CD4-positive, alpha-beta T cell treated with Interferon alpha-2 for 1 hour (primary cell): ENCODE measurements around the gene ATP2A3.
"Not testable (repeated sequence)": the region's sequence is repeated elsewhere in the genome, so short reads cannot be mapped to it uniquely, and the experiment has no call there.

Source experiments
- DNase-seq, 2 donors: peaks; one replicate each; pipeline ENCODE4 v3.0.0-alpha.2; 2020 to 2022

The ATP2A3 gene

DNA sequence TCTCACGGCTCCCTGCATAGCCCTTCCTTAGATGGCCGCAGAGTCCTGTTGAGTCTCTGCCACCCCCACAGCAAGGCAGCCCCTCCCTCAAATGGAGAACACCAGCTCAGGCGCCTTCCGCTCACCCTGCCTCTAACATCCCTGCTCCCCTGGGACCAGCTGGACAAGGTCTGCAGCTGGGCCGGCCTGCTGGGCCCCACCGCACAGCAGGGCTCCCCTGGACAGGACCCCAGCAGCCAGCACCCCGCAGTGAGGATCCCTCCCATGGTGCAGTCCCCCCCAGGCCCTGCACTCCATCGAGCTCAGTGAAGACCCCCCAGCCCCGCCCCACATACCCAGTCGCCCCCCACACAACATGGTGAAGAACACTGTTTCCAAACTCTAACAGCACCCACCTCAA, 10.2 kb downstream of the ATP2A3 start:
- no peak for DNase-seq

DNA sequence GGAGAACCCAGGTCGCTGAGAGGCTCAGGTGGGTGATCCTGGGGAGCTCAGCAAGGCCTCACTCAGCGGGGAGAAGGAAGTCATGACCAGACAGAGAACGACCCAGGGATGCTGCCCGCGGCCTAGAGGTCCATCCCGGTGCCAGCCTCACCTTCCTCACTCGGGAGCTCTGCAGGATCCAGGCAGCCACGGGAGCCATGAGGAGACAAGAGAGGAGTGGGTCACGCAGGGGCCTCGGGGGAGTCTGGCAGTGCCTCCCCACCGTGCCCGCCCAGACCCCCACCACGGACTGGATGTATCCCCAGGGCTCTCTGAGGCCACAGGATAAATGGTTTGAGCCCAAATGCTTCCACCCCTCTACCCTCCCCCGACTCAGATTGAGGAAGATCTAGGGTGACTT, 10.7 kb downstream of the ATP2A3 start:
- DNase-seq: no peak

GRCh38 chr17:3952186-3952585, 12.1 kb downstream of the ATP2A3 start:
- no peak for DNase-seq

GRCh38 chr17:3951420-3951819, 12.8 kb downstream of the ATP2A3 start:
- DNase-seq: no peak

- no peak for DNase-seq
These were observed 13.2 kb downstream of the ATP2A3 start for GRCh38 chr17:3951003-3951402.

DNA sequence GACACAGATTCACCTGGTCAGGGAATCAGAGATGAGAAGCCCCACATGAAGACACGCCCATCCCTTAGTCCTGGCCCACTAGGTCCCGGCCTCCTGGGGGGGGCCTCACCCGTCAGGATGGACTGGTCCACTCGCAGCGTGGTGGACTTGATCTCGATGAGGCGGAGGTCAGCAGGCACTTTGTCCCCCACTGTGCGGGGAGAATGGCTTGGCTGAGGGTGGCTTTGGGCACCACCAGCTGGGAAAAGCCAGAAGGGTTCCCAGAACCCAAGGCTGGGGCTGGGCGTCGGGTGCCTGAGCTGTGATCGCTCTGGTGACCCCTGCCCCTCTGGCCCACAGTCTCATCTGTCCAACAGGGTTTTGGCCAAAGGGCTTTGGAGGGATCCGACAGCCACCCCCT, 13.7 kb downstream of the ATP2A3 start:
- no peak for DNase-seq

GRCh38 chr17:3949418-3949817, 14.8 kb downstream of the ATP2A3 start:
- DNase-seq: no peak

GRCh38 chr17:3948551-3948950, 15.7 kb downstream of the ATP2A3 start:
- not testable (repeated sequence) for DNase-seq

- no peak for DNase-seq
These were observed 16.9 kb downstream of the ATP2A3 start for GRCh38 chr17:3947318-3947810.

DNA sequence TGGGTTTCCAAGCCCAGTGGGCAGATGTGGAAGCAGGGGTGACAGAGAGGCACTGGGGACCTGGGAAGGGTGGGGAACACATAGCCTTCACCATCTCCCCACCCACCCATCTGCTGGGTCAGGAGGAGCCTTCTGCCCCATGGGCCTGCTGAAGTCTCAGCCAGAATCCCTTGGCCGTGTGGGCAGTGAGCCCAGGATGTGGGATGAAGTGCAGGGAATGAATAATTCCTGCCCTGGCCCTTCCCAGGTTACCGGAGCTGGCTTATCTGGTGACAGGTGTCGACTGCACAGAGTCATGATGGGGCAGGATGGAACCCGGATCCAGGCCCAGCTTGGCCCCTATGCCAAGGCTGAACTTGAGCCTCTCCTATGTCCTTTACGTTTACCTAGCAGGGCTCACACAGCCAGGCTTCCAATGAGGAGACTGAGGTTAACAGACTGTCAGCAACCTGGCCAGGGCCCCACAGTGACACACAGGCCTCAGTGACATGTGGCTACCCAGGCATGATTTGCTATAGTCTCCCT, 17.5 kb downstream of the ATP2A3 start:
- no peak for DNase-seq

- DNase-seq: peak in 1 of 2 donors; percentile 58
These were observed 19.5 kb downstream of the ATP2A3 start for GRCh38 chr17:3944485-3945388.

- DNase-seq: no peak
These were observed 20.9 kb downstream of the ATP2A3 start for GRCh38 chr17:3943240-3943891.

DNA sequence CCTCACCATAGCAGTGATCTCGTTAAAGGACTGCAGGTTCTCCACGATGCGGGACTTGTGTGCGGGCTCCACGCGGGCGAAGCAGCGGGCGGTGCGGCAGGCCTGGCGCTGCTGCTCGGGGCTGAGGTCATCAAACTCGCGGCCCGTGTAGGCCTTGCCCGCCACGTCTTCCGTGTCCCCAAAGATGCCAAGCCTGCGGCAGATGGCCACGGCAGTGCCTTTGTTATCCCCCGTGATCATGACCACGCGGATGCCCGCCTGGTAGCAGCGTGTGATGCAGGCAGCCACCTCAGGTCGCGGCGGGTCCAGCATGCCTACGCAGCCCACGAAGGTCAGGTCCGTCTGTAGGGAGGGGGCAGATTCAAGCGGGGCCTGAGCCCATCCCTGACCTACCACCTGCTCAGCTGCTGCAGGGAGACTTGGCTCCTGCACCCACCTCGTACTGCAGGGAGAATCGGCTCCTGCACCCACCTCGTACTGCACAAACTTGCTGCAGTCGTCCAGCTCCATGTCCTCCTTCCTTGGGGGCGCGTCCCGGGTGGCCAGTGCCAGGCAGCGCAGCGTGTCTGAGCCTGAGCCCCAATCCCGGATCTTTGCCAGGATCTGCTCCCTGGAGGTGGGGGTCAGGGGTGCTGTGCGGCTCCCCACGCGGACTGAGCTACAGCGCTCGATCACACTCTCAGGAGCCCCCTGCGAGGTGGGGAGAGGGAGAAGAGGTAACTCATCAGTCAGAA, 23.1 kb downstream of the ATP2A3 start:
- no peak for DNase-seq

GRCh38 chr17:3937359-3937758, 26.9 kb downstream of the ATP2A3 start:
- no peak for DNase-seq

DNA sequence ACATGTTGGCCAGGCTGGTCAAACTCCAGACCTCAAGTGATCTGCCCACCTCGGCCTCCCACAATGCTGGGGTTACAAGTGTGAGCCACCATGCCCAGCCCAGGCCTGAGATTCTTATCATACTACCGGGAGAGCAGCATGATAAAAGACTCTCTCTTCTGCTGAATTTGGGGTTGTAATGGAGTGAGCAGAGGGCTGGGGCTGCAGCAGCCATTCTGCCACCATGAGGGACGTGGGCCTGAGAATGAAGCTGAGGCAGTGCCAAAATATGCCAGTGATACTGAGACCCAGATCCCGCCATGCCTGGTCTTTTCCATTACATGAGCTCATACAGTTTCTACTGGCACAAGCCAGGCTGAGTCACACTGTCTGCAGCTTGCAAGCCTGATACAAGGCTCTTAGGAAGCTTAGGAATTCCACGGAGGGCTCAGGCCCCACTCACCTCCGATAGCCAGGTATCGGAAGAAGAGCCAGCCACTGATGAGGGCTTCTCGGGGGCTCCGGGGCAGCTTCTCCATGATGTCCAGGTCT, 28.3 kb downstream of the ATP2A3 start:
- DNase-seq: no peak

- peak; percentile 41 to 52 for DNase-seq
These were observed 29.1 kb downstream of the ATP2A3 start for GRCh38 chr17:3935140-3935542.

- DNase-seq: no peak
These were observed 34.5 kb downstream of the ATP2A3 start for GRCh38 chr17:3929764-3930163.

- DNase-seq: no peak
These were observed 35.1 kb downstream of the ATP2A3 start for GRCh38 chr17:3929181-3929580.

GRCh38 chr17:3928406-3928805, 35.8 kb downstream of the ATP2A3 start:
- no peak for DNase-seq

- DNase-seq: no peak
These were observed 36.5 kb downstream of the ATP2A3 start for GRCh38 chr17:3927628-3928340.

- DNase-seq: no peak
These were observed 37.2 kb downstream of the ATP2A3 start for GRCh38 chr17:3926860-3927627.
